OCI-LY3 (cell line): ENCODE results near the gene NDUFS6.

ENCODE experiments used
- H2AFZ ChIP-seq: fragments of 200-600, 300-600 bp; shearing (Covaris generic); 2 replicates; pipeline ENCODE4 v1.6.0; 2014; ENCODE audit warnings: antibody characterized with exemption, low read depth, low read length
- H3K27ac ChIP-seq: fragments of 200-600, 300-600 bp; sonication (generic); 2 replicates; pipeline ENCODE4 v1.5.1; 2014; ENCODE audit warnings: mild to moderate bottlenecking, low read length, moderate library complexity, mixed read lengths
- H3K27me3 ChIP-seq: fragments of 200-600, 300-600 bp; sonication (generic); 2 replicates; pipeline ENCODE4 v1.6.1; 2014; ENCODE audit warnings: low read depth, low read length, mixed read lengths
- H3K36me3 ChIP-seq: fragments of 200-600, 300-600 bp; sonication (generic); replicated peaks from 2 replicates; pipeline ENCODE3; 2014; ENCODE audit warnings: low read depth, low read length, mixed read lengths
- H3K4me1 ChIP-seq: fragments of 300-600, 200-600 bp; sonication (generic); 2 replicates; pipeline ENCODE4 v1.6.1; 2014; ENCODE audit warnings: low read length, mixed read lengths
- H3K4me2 ChIP-seq: fragments of 200-600, 300-600 bp; sonication (generic); 2 replicates; pipeline ENCODE4 v1.6.1; 2014; ENCODE audit warnings: low read length, mixed read lengths
- H3K4me3 ChIP-seq: fragments of 300-600, 200-600 bp; sonication (generic); 2 replicates; pipeline ENCODE4 v1.5.1; 2014; ENCODE audit warnings: antibody characterized with exemption, mild to moderate bottlenecking, low read length, moderate library complexity
- H3K79me2 ChIP-seq: fragments of 300-600, 200-600 bp; shearing (Covaris generic); 2 replicates; pipeline ENCODE4 v1.6.1; 2014; ENCODE audit warnings: mild to moderate bottlenecking, low read length, mixed read lengths
- H3K9ac ChIP-seq: fragments of 300-600, 200-600 bp; shearing (Covaris generic); 2 replicates; pipeline ENCODE4 v1.6.0; 2014; ENCODE audit warnings: mild to moderate bottlenecking, low read length, moderate library complexity
- H3K9me3 ChIP-seq: fragments of 200-600, 300-600 bp; shearing (Covaris generic); 2 replicates; pipeline ENCODE4 v1.6.1; 2014; ENCODE audit warnings: low read length, mixed read lengths; ENCODE audit not compliant: insufficient read depth
- H4K20me1 ChIP-seq: fragments of 200-600, 300-600 bp; sonication (generic); 2 replicates; pipeline ENCODE4 v1.6.1; 2016; ENCODE audit warnings: low read length, mixed read lengths; ENCODE audit not compliant: insufficient read depth
- CTCF ChIP-seq: fragments of 200-600, 300-600 bp; sonication (generic); IDR thresholded peaks from 2 replicates; pipeline ENCODE4 v1.5.1; 2014; ENCODE audit warnings: antibody characterized with exemption, low read length, low read depth
- EZH2phosphoT487 ChIP-seq: fragments of 200-600 bp; shearing (Covaris generic); IDR thresholded peaks from 2 replicates; pipeline ENCODE4 v1.6.1; 2018; ENCODE audit warnings: antibody characterized with exemption, mixed run types, low read depth

NDUFS6 gene

GRCh38 chr5:1818784-1819183, 17.6 kb downstream of the NDUFS6 start:
- Histone ChIP-seq H3K36me3 (peaks cover 40% of the 10 kb centered on the region), H3K9ac (no peak overlapping the region), H3K27me3 (no peaks in the 10 kb centered on the region), H3K4me2 (no peak overlapping the region), H3K4me1 (peaks cover 10% of the 10 kb centered on the region), H3K4me3 (no peak overlapping the region), H3K9me3 (no peaks in the 10 kb centered on the region), H4K20me1 (no peaks in the 10 kb centered on the region), H3K79me2 (no peaks in the 10 kb centered on the region), H3K27ac (0 out of 2 replicates have a peak overlapping the region, but pooled peaks have one; percentile 6), H2AFZ (no peak overlapping the region)
- no peak for TF ChIP-seq EZH2phosphoT487
- no peak for TF ChIP-seq CTCF

DNA sequence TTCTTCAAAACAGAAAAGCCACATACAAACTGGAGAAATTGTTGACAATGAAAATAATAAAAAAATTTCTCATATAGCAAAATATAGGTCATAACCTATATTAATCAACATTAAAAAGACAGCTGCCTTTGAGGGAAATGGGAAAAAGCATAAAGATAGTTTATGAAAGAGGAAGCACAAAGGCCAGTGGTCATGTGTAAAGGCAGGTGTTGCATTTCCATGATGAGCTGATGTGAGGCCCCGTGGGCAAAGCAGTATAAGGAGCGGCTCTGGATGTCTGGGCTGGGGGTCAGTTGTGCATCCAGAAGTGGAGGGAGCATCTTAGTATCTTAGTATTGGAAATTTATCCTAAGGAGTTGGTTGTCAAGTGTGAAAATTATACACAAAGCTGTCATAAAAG, 18.3 kb downstream of the NDUFS6 start:
- Histone ChIP-seq H2AFZ (no peak overlapping the region), H3K9ac (no peak overlapping the region), H4K20me1 (no peaks in the 10 kb centered on the region), H3K79me2 (no peaks in the 10 kb centered on the region), H3K27me3 (no peaks in the 10 kb centered on the region), H3K4me2 (no peak overlapping the region), H3K4me1 (peaks cover 10% of the 10 kb centered on the region), H3K4me3 (no peak overlapping the region), H3K9me3 (no peaks in the 10 kb centered on the region), H3K36me3 (peaks cover 38% of the 10 kb centered on the region), H3K27ac (peak overlapping the region; percentile 6; the same call in 1 of the 2 replicates)
- TF ChIP-seq CTCF (no peak), EZH2phosphoT487 (no peak)

DNA sequence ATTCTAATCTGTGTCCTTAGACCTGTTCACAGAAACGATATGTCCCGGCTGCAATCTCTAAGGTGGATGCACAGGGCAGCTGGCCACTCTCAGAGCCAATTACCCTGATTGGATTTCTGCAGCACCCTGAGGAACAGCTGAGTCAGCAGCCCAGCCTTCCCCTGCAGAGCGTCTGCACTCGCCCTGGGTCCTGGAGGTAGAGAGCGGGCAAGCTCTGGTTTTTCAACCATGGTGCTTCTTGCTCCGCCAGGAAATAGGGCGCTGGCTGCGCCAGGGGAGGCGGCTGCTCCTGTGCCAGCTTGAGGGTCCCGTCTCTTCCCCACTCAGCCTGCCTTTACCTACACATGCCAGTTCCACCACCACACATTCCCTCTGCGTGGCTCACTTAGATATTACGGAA, 19.2 kb downstream of the NDUFS6 start:
- H3K9ac ChIP-seq, result no peak overlapping the region
- no peak for TF ChIP-seq EZH2phosphoT487
- TF ChIP-seq CTCF, result no peak
- peaks cover 38% of the 10 kb centered on the region for H3K36me3 ChIP-seq

DNA sequence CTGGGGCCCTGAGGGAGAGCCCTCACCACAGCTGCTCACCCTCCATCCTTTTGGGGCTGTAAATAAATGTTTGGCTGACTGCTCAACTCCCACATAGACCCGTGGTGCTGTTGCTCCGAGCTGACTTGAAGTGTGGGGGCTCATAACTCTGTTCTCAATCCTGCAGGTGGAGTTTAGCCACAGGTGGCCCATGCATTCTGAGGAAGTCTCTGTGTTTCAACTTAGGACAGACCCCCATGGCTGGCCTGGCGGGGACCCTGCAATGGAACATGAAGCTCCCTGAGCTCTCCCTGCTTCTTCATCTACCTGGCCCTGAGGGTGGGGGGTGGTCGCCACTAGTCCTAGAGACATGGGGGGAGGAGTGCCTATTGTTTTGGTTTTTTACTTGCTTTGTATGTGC, 19.7 kb downstream of the NDUFS6 start:
- H3K9ac ChIP-seq, result no peak overlapping the region
- H3K4me1 ChIP-seq, result peaks cover 10% of the 10 kb centered on the region
- no peaks in the 10 kb centered on the region for H3K9me3 ChIP-seq
- no peak overlapping the region for H3K27ac ChIP-seq
- H3K36me3 ChIP-seq, result peaks cover 36% of the 10 kb centered on the region
- H3K4me3 ChIP-seq, result no peak overlapping the region
- H3K4me2 ChIP-seq, result no peak overlapping the region
- H4K20me1 ChIP-seq, result no peaks in the 10 kb centered on the region
- H3K27me3 ChIP-seq, result no peaks in the 10 kb centered on the region
- no peak overlapping the region for H2AFZ ChIP-seq
- TF ChIP-seq CTCF, result no peak
- TF ChIP-seq EZH2phosphoT487, result no peak
- no peaks in the 10 kb centered on the region for H3K79me2 ChIP-seq

More for the DNA sequence above, 19.2 kb downstream of the NDUFS6 start:
- H3K9me3 ChIP-seq, result no peaks in the 10 kb centered on the region
- no peaks in the 10 kb centered on the region for H3K79me2 ChIP-seq
- peaks cover 10% of the 10 kb centered on the region for H3K4me1 ChIP-seq
- H3K27me3 ChIP-seq, result no peaks in the 10 kb centered on the region
- no peak overlapping the region for H3K27ac ChIP-seq
- no peak overlapping the region for H2AFZ ChIP-seq
- H3K4me2 ChIP-seq, result no peak overlapping the region
- no peak overlapping the region for H3K4me3 ChIP-seq
- H4K20me1 ChIP-seq, result no peaks in the 10 kb centered on the region
